Central memory CD8-positive, alpha-beta T cell (primary cell): ENCODE data around the gene KNSTRN.

Experiments used
- ATAC-seq: fragments of 150-1000 bp; cut with Tn5 transposase; replicated peaks from 2 replicates; pipeline ENCODE4 v1.10.0; 2022; ENCODE audit warnings: mild to moderate bottlenecking, moderate FRiP score, moderate number of reproducible peaks; ENCODE audit not compliant: poor library complexity, severe bottlenecking; ENCODE audit errors: extremely low read depth
- DNase-seq, 2 donors: peaks; one replicate each; pipeline ENCODE4 v3.0.0; 2021; ENCODE audit warnings: low spot score in 2 of 2
- H3K27ac Mint-ChIP-seq: one replicate; pipeline ENCODE4 v1.8.0; 2022; ENCODE audit warnings: low read depth, mild to moderate bottlenecking, moderate library complexity, mixed read lengths
- H3K27me3 Mint-ChIP-seq: one replicate; pipeline ENCODE4 v1.8.0; 2022; ENCODE audit warnings: mixed read lengths
- H3K36me3 Mint-ChIP-seq: one replicate; pipeline ENCODE4 v1.8.0; 2022; ENCODE audit warnings: mild to moderate bottlenecking, moderate library complexity, mixed read lengths; ENCODE audit not compliant: insufficient read depth
- H3K4me1 Mint-ChIP-seq: one replicate; pipeline ENCODE4 v1.8.0; 2022; ENCODE audit warnings: mixed read lengths
- H3K4me3 Mint-ChIP-seq: one replicate; pipeline ENCODE4 v1.8.0; 2022; ENCODE audit warnings: mild to moderate bottlenecking, moderate library complexity, mixed read lengths
- H3K9me3 Mint-ChIP-seq: one replicate; pipeline ENCODE4 v1.8.0; 2022; ENCODE audit warnings: mixed read lengths

Gene KNSTRN

GRCh38 chr15:40381818-40382529 lies 547 bp upstream of the KNSTRN start:
- H3K4me3 Mint-ChIP-seq: peak overlapping the region; percentile 93
- no peaks in the 10 kb centered on the region for H3K27me3 Mint-ChIP-seq
- no peak overlapping the region for H3K27ac Mint-ChIP-seq
- H3K9me3 Mint-ChIP-seq: no peaks in the 10 kb centered on the region
- H3K36me3 Mint-ChIP-seq: peaks cover 2% of the 10 kb centered on the region
- DNase-seq (no peak), ATAC-seq (no peak)
- H3K4me1 Mint-ChIP-seq: peaks cover 14% of the 10 kb centered on the region

GRCh38 chr15:40386480-40386879 lies 4.0 kb downstream of the KNSTRN start:
- Mint-ChIP-seq H3K4me1 (peaks cover 14% of the 10 kb centered on the region), H3K36me3 (peaks cover 17% of the 10 kb centered on the region), H3K27ac (no peak overlapping the region), H3K27me3 (no peaks in the 10 kb centered on the region), H3K4me3 (no peak overlapping the region), H3K9me3 (no peaks in the 10 kb centered on the region)
- DNase-seq: no peak
- ATAC-seq: no peak

- H3K27ac Mint-ChIP-seq: no peak overlapping the region
- no peaks in the 10 kb centered on the region for H3K4me1 Mint-ChIP-seq
- no peak overlapping the region for H3K4me3 Mint-ChIP-seq
- H3K27me3 Mint-ChIP-seq: no peaks in the 10 kb centered on the region
- peaks cover 30% of the 10 kb centered on the region for H3K36me3 Mint-ChIP-seq
- no peak for DNase-seq
- ATAC-seq: no peak
- no peaks in the 10 kb centered on the region for H3K9me3 Mint-ChIP-seq
Observed at GRCh38 chr15:40388941-40389823, 6.7 kb downstream of the KNSTRN start.

DNA sequence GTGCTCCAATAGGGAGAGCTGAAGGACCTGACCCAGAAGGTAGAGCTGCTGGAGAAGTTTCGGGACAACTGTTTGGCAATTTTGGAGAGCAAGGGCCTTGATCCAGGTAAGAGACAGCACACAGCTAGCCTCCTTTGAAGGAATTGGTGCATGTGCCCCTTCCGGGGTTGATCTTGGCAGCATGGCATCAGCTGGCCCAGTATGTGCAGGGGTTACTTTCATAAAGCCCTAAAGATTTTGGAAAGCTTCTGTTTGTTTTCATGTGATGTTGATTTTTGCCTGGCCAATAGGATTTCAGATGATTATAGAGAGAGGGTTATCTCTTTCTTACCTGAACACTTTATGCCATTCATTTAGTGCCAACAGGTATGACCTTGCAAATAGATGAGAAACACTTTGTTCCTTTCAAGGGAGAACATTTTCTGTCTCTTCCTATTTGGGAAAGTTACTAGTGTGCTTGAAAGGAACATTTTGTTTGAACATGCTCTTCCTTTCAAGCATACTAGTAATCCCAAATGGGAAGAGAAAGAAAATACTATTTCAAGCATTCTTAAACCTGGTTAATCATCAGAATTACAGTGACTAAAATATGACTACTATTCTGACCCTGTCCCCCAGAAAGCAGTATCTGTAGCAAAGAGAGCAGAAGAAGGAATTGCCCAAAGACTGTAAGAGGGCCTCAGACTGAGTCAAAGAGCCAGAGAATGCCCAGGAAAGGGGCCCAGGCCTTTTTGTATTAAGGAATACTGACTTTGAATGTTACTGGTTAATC lies 7.5 kb downstream of the KNSTRN start:
- Mint-ChIP-seq H3K36me3 (peaks cover 30% of the 10 kb centered on the region), H3K4me3 (no peak overlapping the region), H3K9me3 (no peaks in the 10 kb centered on the region), H3K27ac (no peak overlapping the region), H3K27me3 (no peaks in the 10 kb centered on the region), H3K4me1 (no peaks in the 10 kb centered on the region)
- ATAC-seq (no peak), DNase-seq (no peak)

DNA sequence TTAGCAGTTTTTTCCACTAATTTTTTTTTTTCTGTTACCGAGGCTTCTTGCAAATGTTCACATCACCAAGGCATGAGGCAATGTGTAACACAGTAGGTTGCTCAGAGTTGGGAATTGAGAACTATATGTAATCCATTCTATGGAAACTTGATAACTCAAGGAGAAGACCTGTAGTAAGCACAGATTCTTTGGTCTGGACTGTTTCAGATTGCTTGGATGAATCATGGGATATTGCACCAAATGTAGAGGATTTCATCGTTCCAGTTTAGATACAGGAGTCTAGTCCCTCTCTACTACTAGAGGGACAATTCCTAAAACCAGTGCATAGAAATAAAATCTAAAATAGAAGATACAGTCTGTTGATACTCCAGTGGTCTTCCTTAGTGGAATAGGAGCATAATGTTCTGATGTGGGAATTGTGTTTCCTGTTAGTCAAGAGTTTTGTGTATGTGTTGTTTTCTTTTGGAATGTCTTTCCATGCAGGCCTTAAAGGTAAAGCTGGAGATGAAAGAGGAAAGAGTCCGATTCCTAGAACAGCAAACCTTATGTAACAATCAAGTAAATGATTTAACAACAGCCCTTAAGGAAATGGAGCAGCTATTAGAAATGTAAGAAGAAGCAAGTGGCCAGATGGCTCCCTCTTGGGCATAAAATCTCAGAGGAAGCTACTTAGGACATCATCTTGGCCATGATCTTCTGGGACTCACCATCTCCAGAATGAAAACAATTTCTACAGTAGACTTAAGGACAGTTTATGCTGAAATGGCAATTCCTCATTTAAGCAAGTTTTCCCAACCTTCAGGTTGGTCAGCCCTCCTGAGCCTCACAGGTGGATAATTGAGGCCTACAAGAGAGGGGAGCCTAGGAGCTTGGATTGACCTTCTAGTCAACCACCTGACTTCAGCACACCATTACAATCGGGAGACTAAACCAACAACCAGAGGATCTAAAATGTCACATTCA lies 10.7 kb downstream of the KNSTRN start:
- H3K36me3 Mint-ChIP-seq: peaks cover 27% of the 10 kb centered on the region
- peak overlapping the region; percentile 14 for H3K27ac Mint-ChIP-seq
- H3K27me3 Mint-ChIP-seq: no peaks in the 10 kb centered on the region
- peaks cover 4% of the 10 kb centered on the region for H3K4me1 Mint-ChIP-seq
- ATAC-seq (no peak), DNase-seq (no peak)
- H3K4me3 Mint-ChIP-seq: no peak overlapping the region
- H3K9me3 Mint-ChIP-seq: no peaks in the 10 kb centered on the region

DNA sequence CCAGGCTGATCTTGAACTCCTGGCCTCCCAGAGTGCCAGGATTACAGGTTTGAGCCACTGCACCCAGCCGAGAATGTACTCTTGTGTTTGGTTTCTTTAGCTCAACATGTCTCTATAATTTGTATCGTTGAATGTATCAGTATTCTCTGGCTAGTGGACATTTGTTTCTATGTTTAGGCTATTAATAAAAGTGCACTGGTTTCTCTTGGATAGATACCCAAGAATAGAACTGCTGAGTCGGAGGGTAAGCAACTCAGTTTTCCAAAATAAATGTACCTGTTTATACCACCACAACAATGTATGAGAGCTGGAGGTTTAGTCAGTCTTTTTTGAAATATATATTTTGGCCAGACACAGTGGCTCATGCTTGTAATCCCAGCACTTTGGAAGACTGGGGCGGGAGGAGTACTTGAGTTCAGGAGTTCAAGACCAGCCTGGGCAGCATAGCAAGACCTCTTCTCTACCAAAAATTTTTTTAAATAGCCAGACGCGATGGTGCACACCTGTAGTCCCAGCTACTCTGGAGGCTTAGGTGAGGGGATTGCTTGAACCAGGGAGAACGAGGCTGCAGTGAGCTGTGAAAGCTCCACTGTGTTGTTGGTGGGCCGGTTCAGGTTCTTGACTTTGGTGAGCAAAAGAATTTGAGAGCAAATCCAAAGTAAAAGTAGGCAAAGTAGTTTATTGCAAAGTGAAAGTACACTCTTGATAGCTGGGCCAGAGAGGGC lies 15.3 kb downstream of the KNSTRN start:
- H3K4me3 Mint-ChIP-seq: no peak overlapping the region
- no peak for DNase-seq
- no peak for ATAC-seq
- no peaks in the 10 kb centered on the region for H3K9me3 Mint-ChIP-seq
- no peaks in the 10 kb centered on the region for H3K27me3 Mint-ChIP-seq
- peaks cover 14% of the 10 kb centered on the region for H3K4me1 Mint-ChIP-seq
- H3K36me3 Mint-ChIP-seq: peaks cover 3% of the 10 kb centered on the region
- no peak overlapping the region for H3K27ac Mint-ChIP-seq

DNA sequence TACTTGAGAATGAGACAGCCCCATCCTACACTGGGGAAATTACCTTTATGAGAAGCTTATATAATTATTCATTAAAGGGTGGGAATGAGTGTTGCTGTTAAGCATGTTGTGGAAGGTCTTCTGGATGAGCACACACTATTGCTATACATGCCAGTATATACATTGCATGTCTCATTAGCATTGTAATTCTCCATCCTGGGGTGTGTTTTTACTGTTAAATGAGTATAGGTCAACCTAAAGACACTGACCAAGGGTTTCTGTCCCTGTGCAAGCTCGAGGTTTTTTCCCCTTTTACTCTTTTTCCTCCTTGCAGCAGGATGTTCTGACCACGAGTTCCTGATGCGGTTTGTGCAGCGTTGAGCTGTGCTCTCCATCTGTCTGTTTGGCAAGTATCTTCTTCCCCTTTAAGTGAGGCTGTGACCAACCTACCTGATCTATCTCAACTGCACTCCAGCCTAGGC lies 15.9 kb downstream of the KNSTRN start:
- DNase-seq (no peak), ATAC-seq (peak; percentile 40)
- H3K9me3 Mint-ChIP-seq: no peaks in the 10 kb centered on the region
- no peak overlapping the region for H3K27ac Mint-ChIP-seq
- peak overlapping the region; percentile 14 for H3K4me3 Mint-ChIP-seq
- peaks cover 2% of the 10 kb centered on the region for H3K36me3 Mint-ChIP-seq
- H3K4me1 Mint-ChIP-seq: peaks cover 16% of the 10 kb centered on the region
- H3K27me3 Mint-ChIP-seq: no peaks in the 10 kb centered on the region

GRCh38 chr15:40399370-40399769 lies 16.8 kb downstream of the KNSTRN start:
- Mint-ChIP-seq H3K36me3 (no peaks in the 10 kb centered on the region), H3K27me3 (no peaks in the 10 kb centered on the region), H3K27ac (no peak overlapping the region), H3K4me3 (no peak overlapping the region), H3K9me3 (no peaks in the 10 kb centered on the region), H3K4me1 (peaks cover 22% of the 10 kb centered on the region)
- DNase-seq: no peak
- no peak for ATAC-seq

DNA sequence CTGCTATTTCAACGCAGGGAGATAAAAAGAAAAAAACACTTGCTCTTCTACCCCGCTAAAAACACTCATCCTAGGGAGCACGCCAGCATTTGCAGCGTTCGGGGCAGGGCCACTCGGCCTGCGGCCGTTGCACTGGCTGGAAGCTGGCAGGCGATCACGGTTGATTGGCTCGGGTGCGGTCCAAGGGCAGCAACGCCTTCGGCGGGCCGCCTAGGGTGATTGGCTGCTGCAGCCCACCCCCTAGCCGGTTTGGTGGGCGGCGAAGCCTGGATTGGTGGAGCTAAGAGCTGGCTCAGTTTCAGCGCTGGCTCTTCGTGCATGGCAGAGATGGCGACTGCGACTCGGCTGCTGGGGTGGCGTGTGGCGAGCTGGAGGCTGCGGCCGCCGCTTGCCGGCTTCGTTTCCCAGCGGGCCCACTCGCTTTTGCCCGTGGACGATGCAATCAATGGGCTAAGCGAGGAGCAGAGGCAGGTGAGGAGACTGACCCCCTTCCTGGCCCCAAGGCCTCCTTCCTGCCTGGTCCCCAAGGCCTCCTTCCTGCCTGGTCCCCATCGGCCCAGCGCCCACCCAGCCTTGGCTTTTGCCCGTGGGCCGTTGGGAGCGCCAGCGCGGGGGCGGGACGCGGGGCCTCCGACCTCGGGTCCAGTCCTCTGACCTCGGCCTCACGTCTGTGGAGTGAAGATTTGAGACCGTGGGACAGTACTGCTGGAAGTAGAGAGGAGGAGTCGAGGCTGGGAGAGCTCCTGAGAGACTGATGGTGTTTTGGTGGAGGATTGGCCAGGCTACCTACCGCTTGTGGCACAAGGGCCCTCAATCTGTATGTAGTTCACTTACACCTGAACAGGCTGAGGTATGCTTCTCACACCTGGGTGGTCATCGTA lies 23.2 kb downstream of the KNSTRN start, which contains the start of gene IVD:
Gene IVD (plus strand): TSS at position 295 of the 881 bp plus-strand sequence. CDS start 33 bp downstream, at position 328.
- Mint-ChIP-seq H3K27ac (peak within 1 kb of the TSS; percentile 87), H3K9me3 (no peaks in the 10 kb centered on the region), H3K4me3 (peak within 1 kb of the TSS; percentile 92), H3K36me3 (peaks cover 21% of the 10 kb centered on the region), H3K27me3 (no peaks in the 10 kb centered on the region), H3K4me1 (peaks cover 41% of the 10 kb centered on the region)
- ATAC-seq (peak; percentile 99), DNase-seq (peak; percentile 77 to 84)

GRCh38 chr15:40407330-40407990 lies 24.9 kb downstream of the KNSTRN start:
- H3K36me3 Mint-ChIP-seq: peaks cover 34% of the 10 kb centered on the region
- peak overlapping the region; percentile 92 for H3K4me3 Mint-ChIP-seq
- peaks cover 41% of the 10 kb centered on the region for H3K4me1 Mint-ChIP-seq
- no peak for DNase-seq
- no peak overlapping the region for H3K27ac Mint-ChIP-seq
- no peaks in the 10 kb centered on the region for H3K27me3 Mint-ChIP-seq
- H3K9me3 Mint-ChIP-seq: no peaks in the 10 kb centered on the region
- ATAC-seq: no peak
